Endothelial cell of umbilical vein (primary cell): ENCODE data around the gene ABCA3. TPM values are rescaled to one million over a fixed set of nuclear protein-coding genes. Genes with fewer than 3 reads are reported as not detected.

Experiments used
- BruUV-seq: library from RNA; stranded (reverse); fragments of 400-500 nt; replicated peaks from 2 replicates; lab custom pipeline; 2021; lab: Mats Ljungman, UMichigan
- CTCF ChIA-PET: fragments of 300-600, 350-600 bp; sonication (Branson Sonifier 250); formaldehyde crosslinking; loops from one replicate; lab custom pipeline; 2021; ENCODE audit warnings: antibody characterized with exemption, inconsistent platforms; lab: Charles Lee
- POLR2A ChIA-PET: fragments of 300-600, 350-600 bp; sonication (Branson Sonifier 250); formaldehyde crosslinking; loops from one replicate; lab custom pipeline; 2021; ENCODE audit warnings: antibody characterized with exemption, inconsistent platforms; lab: Charles Lee
- DNase-seq: peaks from one replicate; pipeline ENCODE4 v3.0.0-alpha.2; 2011; ENCODE audit warnings: low read depth, low spot score
- FAIRE-seq: peaks from 2 replicates; lab custom pipeline; 2011; peaks lifted over from hg19 to GRCh38; lab: Jason Lieb, UNC
- H2AFZ ChIP-seq: 2 replicates; pipeline ENCODE4 v1.6.0; 2012; ENCODE audit warnings: low read depth, low read length, control low read depth, inconsistent platforms
- H3K27ac ChIP-seq: 2 replicates; pipeline ENCODE4 v1.5.1; 2011; ENCODE audit warnings: low read depth, mild to moderate bottlenecking, control low read depth, low read length, moderate library complexity; ENCODE audit not compliant: insufficient read depth
- H3K27me3 ChIP-seq, 2 experiments: 2 replicates each; pipeline versions ENCODE4 v1.6.0 to v1.6.1; 2011; ENCODE audit warnings: low read length in 2 of 2, mixed read lengths in 1 of 2; ENCODE audit not compliant: control insufficient read depth in 2 of 2, insufficient read depth in 2 of 2
- H3K36me3 ChIP-seq, 2 experiments: 2 replicates in 1 of 2; 3 replicates in 1 of 2; pipeline ENCODE4 v1.5.1; 2011; ENCODE audit warnings: low read length in 2 of 2, mild to moderate bottlenecking in 1 of 2, moderate library complexity in 1 of 2; ENCODE audit not compliant: control insufficient read depth in 2 of 2, insufficient read depth in 2 of 2; ENCODE audit errors: extremely low read depth in 1 of 2
- H3K4me1 ChIP-seq: 3 replicates; pipeline ENCODE4 v1.5.1; 2011; ENCODE audit warnings: mild to moderate bottlenecking, low read length; ENCODE audit not compliant: control insufficient read depth, insufficient read depth; ENCODE audit errors: extremely low read depth
- H3K4me2 ChIP-seq: 2 replicates; pipeline ENCODE4 v1.6.1; 2011; ENCODE audit warnings: low read length, control low read depth, mixed read lengths; ENCODE audit not compliant: insufficient read depth
- H3K4me3 ChIP-seq, 3 experiments: fragments of 200-600 bp in 1 of 3; sonication (generic), shearing (Covaris generic) in 1 of 3; replicated peaks in 1 of 3; 2 replicates each; pipeline ENCODE4 v1.5.1; 2011 to 2016; ENCODE audit warnings: control low read depth in 3 of 3, low read length in 3 of 3, mild to moderate bottlenecking in 2 of 3, inconsistent platforms in 1 of 3, low read depth in 1 of 3, moderate library complexity in 1 of 3; ENCODE audit not compliant: insufficient read depth in 1 of 3
- H3K79me2 ChIP-seq: 2 replicates; pipeline ENCODE4 v1.6.0; 2012; ENCODE audit warnings: low read length, inconsistent platforms; ENCODE audit not compliant: control insufficient read depth, insufficient read depth
- H3K9ac ChIP-seq: replicated peaks from 2 replicates; pipeline ENCODE3; 2011; ENCODE audit warnings: low read length, control low read depth; ENCODE audit not compliant: insufficient read depth; ENCODE audit errors: extremely low read depth
- H3K9me1 ChIP-seq: replicated peaks from 3 replicates; pipeline ENCODE4 v1.6.0; 2011; ENCODE audit warnings: mild to moderate bottlenecking, low read length; ENCODE audit not compliant: control insufficient read depth, insufficient read depth; ENCODE audit errors: extremely low read depth
- H3K9me3 ChIP-seq: replicated peaks from 2 replicates; pipeline ENCODE4 v1.5.1; 2012; ENCODE audit warnings: low read length, inconsistent platforms; ENCODE audit not compliant: control insufficient read depth, insufficient read depth
- H4K20me1 ChIP-seq: replicated peaks from 2 replicates; pipeline ENCODE3; 2011; ENCODE audit warnings: mild to moderate bottlenecking, low read length; ENCODE audit not compliant: control insufficient read depth, insufficient read depth; ENCODE audit errors: extremely low read depth
- EZH2 ChIP-seq: IDR thresholded peaks from 2 replicates; pipeline ENCODE4 v1.6.1; 2012; ENCODE audit warnings: borderline replicate concordance, low read depth, mild to moderate bottlenecking, moderate library complexity, low read length, inconsistent platforms; ENCODE audit not compliant: severe bottlenecking
- FOS ChIP-seq: IDR thresholded peaks from 2 replicates; pipeline ENCODE4 v1.6.1; 2011; ENCODE audit warnings: mild to moderate bottlenecking, low read length, moderate library complexity, borderline replicate concordance; ENCODE audit not compliant: insufficient read depth
- GATA2 ChIP-seq: IDR thresholded peaks from 2 replicates; pipeline ENCODE4 v1.7.0; 2011; ENCODE audit warnings: low read depth, mild to moderate bottlenecking, moderate library complexity, mixed read lengths, low read length; ENCODE audit not compliant: insufficient read length, insufficient read depth
- JUN ChIP-seq: IDR thresholded peaks from 2 replicates; pipeline ENCODE4 v1.6.1; 2011; ENCODE audit warnings: borderline replicate concordance, low read depth; ENCODE audit not compliant: insufficient read length, insufficient read depth
- MYC ChIP-seq: IDR thresholded peaks from one replicate; pipeline ENCODE4 v1.6.1; 2011; ENCODE audit warnings: mild to moderate bottlenecking, low read depth, low read length
- POLR2A ChIP-seq: IDR thresholded peaks from 2 replicates; pipeline ENCODE4 v1.6.1; 2012; ENCODE audit warnings: low read depth, mild to moderate bottlenecking, control low read depth, low read length
- POLR2AphosphoS5 ChIP-seq: IDR thresholded peaks from 2 replicates; pipeline ENCODE4 v1.6.1; 2012; ENCODE audit warnings: low read depth, mild to moderate bottlenecking, control low read depth, low read length, moderate library complexity; ENCODE audit not compliant: insufficient read depth
- dilution Hi-C: fragments of 300-500 bp; cut with MboI; formaldehyde crosslinking; loops from one replicate; pipeline ENCODE4 v1.15.0; 2019; ENCODE audit warnings: low sequenced_read_pairs; ENCODE audit not compliant: extremely low pct_ligation_motif_present
- intact Hi-C: fragments of 100-400 bp; cut with micrococcal nuclease; formaldehyde crosslinking; loops from one replicate; pipeline ENCODE4 v1.10.0; 2022
- polyA plus RNA-seq, 4 experiments: library from polyadenylated mRNA; depleted of rRNA in 3 of 4; stranded (reverse) in 3 of 4; unstranded in 1 of 4; fragments of >200 nt; gene quantifications; 2 replicates each; pipeline versions ENCODE4 v1.2.1 to v1.2.3, GENCODE V29; 2011 to 2012; ENCODE audit warnings: missing spikeins in 1 of 4
- total RNA-seq: library from RNA; stranded (reverse); gene quantifications from 2 replicates; pipeline ENCODE4 v1.2.3, GENCODE V29; 2021
- TF ChIP-seq, protein P1 (sequence below): IDR thresholded peaks from 2 replicates; pipeline ENCODE4 v1.6.1; 2011; ENCODE audit not compliant: insufficient read depth, insufficient read length
- TF ChIP-seq, protein P2 (sequence below), 2 donors: IDR thresholded peaks; 1 replicate in 1 of 2; 2 replicates in 1 of 2; pipeline ENCODE4 v1.5.1; 2011; ENCODE audit warnings: low read length in 2 of 2, mild to moderate bottlenecking in 2 of 2, moderate library complexity in 2 of 2, control low read depth in 1 of 2, inconsistent platforms in 1 of 2, low read depth in 1 of 2; ENCODE audit not compliant: insufficient read depth in 1 of 2; ENCODE audit errors: extremely low read depth in 1 of 2

ABCA3 gene
- total and polyA plus RNA-seq, 2 donors (not counting 3 experiments of a cell fraction or from before 2014, with no cell fraction given): 13.5 to 36.0 TPM

DNA sequence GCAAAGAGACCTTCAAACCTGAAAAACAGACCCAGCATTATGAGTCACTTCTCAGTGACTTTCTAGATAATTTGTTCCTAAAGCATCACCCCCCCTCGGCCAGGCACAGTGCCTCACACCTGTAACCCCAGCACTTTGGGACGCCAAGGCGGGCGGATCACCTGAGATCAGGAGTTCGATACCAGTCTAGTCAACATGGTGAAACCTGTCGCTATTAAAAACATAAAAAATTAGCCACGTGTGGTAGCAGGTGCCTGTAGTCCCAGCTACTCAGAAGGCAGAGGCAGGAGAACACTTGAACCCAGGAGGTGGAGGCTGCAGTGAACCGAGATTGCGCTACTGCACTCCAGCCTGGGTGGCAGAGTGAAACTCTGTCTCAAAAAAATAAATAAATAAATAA, 48.3 kb downstream of the ABCA3 start:
- intact Hi-C loops: loop anchor here (10.0 kb wide), 1 partner anchor 133 kb away; the partner anchor contains the start of gene CCNF
- H2AFZ ChIP-seq: no peak overlapping the region
- H3K79me2 ChIP-seq: no peaks in the 10 kb centered on the region
- no peaks in the 10 kb centered on the region for H4K20me1 ChIP-seq
- H3K9ac ChIP-seq: no peak overlapping the region
- no peak for FAIRE-seq
- H3K9me3 ChIP-seq: no peaks in the 10 kb centered on the region
- H3K27me3 ChIP-seq: no peaks in the 10 kb centered on the region
- H3K36me3 ChIP-seq: peaks cover 0 to 12% of the 10 kb centered on the region in 2 experiments
- no TSS peak for BruUV-seq
- H3K4me1 ChIP-seq: no peaks in the 10 kb centered on the region
- no peak overlapping the region for H3K4me3 ChIP-seq
- dilution Hi-C loops: no loop called here
- H3K4me2 ChIP-seq: no peak overlapping the region
- POLR2A ChIA-PET: no interaction called here
- CTCF ChIA-PET: no interaction called here
- H3K27ac ChIP-seq: no peak overlapping the region
- no peak for DNase-seq
- no peaks in the 10 kb centered on the region for H3K9me1 ChIP-seq
- TF ChIP-seq, protein P1, sequence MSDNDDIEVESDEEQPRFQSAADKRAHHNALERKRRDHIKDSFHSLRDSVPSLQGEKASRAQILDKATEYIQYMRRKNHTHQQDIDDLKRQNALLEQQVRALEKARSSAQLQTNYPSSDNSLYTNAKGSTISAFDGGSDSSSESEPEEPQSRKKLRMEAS: no peak
- no peak for TF ChIP-seq GATA2
- TF ChIP-seq MYC: no peak
- no peak for TF ChIP-seq POLR2AphosphoS5
- TF ChIP-seq EZH2: no peak
- no peak for TF ChIP-seq POLR2A
- no peak for TF ChIP-seq FOS

DNA sequence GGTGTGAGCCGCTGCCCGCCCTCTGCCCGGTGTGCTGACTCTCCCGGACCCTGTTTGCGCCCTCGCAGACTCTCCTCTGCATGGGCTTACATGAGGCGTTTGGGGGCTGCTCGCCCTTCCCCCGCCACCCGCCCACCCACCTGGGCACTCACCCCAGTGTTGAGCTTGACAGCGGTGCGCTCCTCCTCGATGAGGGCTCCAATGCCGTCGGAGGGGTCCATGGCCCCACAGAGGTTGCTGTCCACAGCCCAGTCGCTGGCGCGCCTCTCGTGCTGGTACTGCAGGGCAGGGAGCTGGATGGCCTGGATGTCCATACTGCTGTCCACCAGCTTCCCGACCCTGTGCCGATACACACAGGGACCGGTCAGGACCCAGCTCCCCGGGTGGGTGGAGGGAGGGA, 51.2 kb downstream of the ABCA3 start:
- Histone ChIP-seq H2AFZ (no peak overlapping the region), H3K4me1 (no peaks in the 10 kb centered on the region), H3K9me1 (no peaks in the 10 kb centered on the region), H3K27ac (no peak overlapping the region), H4K20me1 (no peaks in the 10 kb centered on the region), H3K4me3 (no peak overlapping the region), H3K27me3 (no peaks in the 10 kb centered on the region), H3K36me3 (peaks cover 0 to 12% of the 10 kb centered on the region in 2 experiments), H3K79me2 (no peaks in the 10 kb centered on the region), H3K9ac (no peak overlapping the region), H3K4me2 (no peak overlapping the region), H3K9me3 (no peaks in the 10 kb centered on the region)
- dilution Hi-C loops: no loop called here
- FAIRE-seq (no peak), DNase-seq (no peak)
- CTCF ChIA-PET: interaction anchor here (0.8 to 1.4 kb wide), 4 partner anchors 8 to 62 kb away, joined by 3 read pairs; no protein-coding TSS in a partner anchor
- TF ChIP-seq, protein P2, sequence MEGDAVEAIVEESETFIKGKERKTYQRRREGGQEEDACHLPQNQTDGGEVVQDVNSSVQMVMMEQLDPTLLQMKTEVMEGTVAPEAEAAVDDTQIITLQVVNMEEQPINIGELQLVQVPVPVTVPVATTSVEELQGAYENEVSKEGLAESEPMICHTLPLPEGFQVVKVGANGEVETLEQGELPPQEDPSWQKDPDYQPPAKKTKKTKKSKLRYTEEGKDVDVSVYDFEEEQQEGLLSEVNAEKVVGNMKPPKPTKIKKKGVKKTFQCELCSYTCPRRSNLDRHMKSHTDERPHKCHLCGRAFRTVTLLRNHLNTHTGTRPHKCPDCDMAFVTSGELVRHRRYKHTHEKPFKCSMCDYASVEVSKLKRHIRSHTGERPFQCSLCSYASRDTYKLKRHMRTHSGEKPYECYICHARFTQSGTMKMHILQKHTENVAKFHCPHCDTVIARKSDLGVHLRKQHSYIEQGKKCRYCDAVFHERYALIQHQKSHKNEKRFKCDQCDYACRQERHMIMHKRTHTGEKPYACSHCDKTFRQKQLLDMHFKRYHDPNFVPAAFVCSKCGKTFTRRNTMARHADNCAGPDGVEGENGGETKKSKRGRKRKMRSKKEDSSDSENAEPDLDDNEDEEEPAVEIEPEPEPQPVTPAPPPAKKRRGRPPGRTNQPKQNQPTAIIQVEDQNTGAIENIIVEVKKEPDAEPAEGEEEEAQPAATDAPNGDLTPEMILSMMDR (IDR thresholded peaks at IDR 0.05; ENCODE audit: extremely low read depth in 1 of 2, insufficient read depth in 1 of 2, low read depth in 1 of 2, low read length in 2 of 2): no peak
- TF ChIP-seq JUN (no peak), POLR2A (no peak), POLR2AphosphoS5 (no peak), FOS (no peak), MYC (no peak), GATA2 (no peak), EZH2 (no peak)
- TF ChIP-seq, protein P1: no peak
- intact Hi-C loops: no loop called here
- POLR2A ChIA-PET: interaction anchor here (0.6 kb wide), 1 partner anchor 127 kb away, joined by 3 read pairs; no protein-coding TSS in a partner anchor
- BruUV-seq: no TSS peak
